Daoy (cell line): ENCODE data around the gene CD74. TPM values are rescaled to one million over a fixed set of nuclear protein-coding genes. Genes with fewer than 3 reads are reported as not detected.
A peak's percentile ranks its signal among the peaks of the same experiment; 100 is the strongest.

ENCODE experiments used
- DNase-seq: peaks from one replicate; pipeline ENCODE4 v3.0.0-alpha.2; 2015; ENCODE audit warnings: low read depth
- total RNA-seq: library from RNA; depleted of rRNA; stranded (reverse); fragments of >200 nt; shearing (Covaris generic); gene quantifications from 2 replicates; pipeline ENCODE4 v1.2.3, GENCODE V29; 2014

The CD74 gene
- total RNA-seq, 1 experiment from 2014 or later = not detected

DNA sequence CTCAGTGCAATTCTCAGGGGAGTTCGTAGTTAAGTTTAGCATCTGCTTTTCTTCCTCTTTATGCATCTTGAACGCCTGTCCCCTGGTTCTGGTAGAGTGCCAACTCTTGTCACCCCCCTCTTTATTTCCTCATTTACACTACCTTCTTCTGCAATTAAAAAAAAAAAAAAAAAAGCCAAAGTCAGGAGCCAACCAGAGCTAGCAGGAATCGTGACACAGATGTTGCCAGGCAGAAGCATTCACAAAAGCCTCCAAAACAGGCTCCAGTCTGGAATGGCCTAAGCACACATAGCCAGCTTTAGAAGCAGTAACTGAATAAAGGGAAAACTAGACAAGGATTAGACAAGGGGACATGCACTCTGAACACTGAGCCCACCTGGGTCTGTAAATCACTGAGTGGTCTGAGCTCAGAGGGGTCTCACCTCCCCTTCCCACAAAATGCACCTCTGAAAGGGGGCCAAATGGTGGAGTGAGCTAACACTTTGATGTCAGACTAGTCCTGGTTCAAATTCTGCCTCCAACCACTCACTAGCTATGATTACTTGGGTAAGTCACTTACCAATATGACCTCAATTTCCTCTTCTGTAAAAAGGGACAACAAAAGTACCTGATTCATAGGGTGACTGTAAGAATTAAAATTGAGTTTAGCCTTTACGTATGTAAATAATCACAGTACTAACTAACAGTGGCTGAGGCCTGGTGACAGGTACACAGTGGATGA, 2.0 kb downstream of the CD74 start:
- DNase-seq = peak; percentile 69

DNA sequence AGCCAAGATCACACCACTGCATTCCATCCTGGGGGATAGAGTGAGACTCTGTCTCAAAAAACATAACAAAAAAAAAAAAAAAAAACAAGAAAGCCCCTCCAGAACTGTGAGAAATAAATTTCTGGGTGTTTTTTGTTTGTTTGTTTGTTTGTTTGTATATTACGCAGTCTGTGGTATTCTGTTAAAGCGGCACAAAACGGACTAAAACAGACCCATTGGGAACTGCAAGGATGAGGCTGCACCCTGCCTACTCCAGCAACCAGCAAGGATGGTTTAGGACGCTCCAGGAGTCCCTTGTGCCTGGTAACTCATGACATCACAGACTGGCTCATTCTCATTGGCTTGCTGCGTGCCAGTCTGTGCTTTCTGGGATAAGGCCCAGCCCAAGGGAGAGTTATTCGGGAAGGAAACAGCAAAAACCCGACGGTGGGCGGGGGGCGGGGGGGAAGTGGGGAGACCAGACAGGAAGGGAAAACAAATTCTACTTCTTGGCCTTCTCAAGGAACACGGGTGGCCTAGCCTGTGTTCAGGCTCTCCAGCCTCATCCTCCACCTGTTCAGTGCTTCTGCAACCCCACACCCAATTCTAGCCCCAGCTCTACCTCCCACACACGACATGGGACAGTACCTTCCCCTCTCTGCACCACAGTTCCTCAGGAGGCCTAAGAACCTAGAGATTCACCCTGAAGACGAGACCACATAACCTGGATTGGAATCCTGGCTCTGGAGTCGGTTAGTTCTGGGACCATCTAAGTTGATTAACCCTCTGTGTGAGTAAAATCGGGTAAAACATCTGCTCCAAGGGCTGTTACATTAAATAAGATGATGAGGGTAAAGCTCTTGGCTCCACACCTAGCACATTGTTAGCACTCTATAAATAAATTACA, 2.8 kb downstream of the CD74 start:
- peak; percentile 90 for DNase-seq

DNA sequence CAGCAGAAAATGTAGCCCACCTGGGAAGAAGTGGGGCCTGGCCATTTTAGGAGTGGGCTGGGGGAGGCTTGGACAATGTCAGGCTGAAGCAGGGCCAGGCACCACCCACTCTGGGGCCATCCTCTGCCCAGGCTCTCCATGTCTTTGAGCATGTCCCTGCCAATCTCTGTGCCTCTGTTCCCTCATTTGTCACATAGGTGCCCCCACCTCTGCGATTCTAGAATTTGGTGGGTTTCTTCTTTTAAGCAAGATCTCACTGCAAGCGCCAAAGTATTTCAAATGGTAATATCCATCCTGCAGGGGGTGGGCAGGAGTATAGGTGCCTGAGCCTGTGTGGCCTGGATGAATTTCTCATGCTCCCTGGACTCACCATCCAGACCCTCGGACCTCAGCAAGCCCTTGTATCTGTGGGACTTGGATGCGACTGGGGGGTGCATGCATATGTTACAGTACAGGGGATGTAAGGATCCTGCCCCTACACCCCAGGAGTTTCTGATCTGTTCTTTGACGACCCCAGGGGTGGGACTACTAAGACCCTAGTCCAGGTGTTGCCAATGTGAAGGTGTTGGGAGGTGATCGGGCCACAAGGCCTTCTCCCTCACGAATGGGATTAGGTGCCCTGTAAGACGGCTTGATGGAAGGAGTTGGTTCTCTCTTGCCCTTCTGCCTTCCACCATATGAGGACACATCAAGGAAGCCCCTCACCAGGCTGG, 4.3 kb downstream of the CD74 start:
- DNase-seq = no peak

DNA sequence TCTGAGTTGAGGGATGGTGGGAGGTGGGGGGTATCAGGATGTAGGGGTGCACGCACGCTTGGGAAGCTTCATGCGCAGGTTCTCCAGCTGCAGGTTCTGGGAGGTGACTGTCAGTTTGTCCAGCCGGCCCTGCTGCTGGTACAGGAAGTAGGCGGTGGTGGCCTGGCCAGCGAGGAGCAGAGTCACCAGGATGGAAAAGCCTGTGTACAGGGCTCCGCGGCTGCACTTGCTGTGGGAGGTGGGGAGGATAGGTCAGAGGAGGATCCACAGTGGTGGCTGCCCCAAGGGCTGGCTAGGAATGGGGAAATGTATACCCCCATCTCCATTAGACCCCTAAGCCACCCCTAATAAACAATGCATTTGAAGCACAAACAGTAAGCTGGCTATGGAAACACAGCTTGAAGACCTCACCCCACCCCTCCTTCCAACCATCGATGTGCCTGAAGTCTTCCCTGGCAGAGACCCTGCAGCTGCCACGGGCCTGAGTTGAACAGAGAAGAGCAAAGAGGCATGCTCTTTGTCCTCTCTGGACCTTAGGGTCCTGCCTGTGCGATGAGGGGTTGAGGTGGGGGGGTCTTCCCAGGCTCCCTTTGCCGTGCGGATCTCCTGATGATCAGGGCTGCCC, 5.5 kb downstream of the CD74 start:
- no peak for DNase-seq

DNA sequence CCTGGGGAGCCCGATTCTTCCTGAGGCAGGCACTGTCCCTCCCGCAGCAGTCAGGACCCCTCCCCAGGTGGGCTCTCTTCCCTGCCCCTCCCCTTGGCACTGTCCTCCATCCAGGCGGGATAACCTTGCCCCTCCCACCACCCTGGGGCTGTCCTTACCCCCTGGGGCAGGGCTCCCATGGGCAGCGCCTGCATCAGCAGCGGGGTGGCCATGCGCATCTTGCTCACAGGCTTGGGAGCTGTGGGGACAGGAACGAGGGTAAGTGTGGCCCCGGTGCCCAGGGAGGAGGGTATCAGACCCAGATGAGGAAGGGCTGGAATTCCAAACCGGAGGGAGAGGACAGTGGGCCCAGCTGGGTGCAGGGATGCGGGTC, 6.0 kb downstream of the CD74 start:
- DNase-seq = no peak

DNA sequence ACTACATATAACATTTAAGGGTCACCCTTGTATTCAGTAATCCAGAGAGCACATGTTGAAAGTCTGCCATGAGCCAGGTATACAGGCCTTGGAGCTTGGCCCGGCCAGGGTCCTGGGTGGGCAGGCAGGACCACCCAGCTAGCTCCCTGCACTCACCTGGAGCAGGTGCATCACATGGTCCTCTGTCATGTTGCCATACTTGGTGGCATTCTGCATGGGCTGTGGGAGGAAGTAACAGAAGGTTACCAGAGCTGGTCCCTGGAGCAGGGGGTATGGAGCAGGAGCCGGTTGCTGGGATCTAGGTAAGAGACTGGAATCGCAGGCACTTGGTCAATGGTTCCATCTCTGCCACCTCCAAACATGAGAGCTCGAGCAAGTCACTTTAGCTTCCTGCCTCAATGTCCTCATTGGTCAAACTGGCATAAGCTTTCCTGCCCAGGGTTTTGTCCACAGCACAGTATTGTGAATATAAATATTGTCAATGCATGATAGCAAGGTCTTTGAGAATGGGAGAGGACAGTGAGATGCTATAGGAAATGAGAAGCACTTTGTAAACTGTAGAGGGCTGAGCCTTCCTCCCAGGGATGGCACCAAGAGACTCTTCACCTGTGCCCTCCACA, 6.5 kb downstream of the CD74 start:
- DNase-seq = no peak

DNA sequence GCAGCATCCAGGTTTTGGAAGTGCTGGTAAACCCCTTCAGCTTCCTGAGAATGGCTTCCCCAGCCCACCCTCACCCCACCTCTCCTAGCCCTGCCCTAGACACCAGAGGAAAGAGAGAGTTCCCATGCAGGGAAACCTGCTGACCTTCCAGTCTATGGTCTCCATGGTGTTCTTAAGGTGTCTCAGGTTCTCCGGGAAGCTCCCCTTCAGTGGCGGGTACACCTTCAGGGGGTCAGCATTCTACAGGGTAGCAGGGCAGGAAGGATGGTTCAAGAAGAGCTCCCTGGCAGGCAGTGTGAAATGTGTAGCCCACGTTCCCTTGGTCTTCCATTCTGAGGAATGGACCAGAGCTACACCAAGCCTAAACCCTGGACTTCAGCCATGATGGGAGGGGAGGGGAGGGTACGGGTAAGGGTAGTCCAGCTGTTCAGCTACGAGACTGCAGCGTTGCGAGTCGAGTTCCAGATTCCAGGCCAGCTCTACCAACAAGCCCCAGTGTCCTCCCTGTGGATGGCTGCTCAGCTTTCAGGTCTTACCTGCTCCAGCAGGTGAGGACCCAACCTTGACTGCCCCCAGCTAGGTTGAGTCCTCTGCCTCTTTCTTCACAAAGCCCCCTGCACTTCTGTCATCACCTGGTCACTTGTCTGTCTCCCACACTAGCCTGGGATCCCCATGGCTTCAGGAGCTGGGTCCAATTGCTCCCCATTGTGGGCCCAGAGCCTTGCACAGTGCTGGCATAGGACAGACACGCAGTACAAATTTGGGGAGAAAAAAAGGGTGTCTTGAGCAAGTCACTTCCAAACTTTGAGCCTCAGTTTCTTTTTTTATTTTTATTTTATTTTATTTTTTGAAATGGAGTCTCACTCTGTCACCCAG, 7.5 kb downstream of the CD74 start:
- DNase-seq = no peak

DNA sequence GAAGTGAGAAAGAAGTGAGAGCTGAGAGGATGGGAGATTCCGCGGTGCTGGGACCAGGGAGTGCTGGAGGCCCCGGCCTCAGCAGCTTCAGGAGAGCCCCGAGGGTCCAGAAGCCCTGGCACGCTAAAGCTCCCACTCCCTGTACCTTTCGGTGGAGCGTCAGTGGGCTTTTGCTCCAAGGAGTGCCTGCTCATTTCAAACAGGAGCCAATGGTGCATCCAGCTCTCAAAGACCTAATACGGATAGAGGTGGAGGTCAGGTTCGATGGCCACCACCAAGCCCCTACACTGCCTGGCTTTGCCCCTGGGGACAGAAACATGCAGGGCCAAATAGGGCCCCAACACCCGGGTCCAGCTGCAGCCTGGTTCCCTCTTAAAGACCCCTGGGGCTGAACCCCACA, 8.2 kb downstream of the CD74 start:
- no peak for DNase-seq

DNA sequence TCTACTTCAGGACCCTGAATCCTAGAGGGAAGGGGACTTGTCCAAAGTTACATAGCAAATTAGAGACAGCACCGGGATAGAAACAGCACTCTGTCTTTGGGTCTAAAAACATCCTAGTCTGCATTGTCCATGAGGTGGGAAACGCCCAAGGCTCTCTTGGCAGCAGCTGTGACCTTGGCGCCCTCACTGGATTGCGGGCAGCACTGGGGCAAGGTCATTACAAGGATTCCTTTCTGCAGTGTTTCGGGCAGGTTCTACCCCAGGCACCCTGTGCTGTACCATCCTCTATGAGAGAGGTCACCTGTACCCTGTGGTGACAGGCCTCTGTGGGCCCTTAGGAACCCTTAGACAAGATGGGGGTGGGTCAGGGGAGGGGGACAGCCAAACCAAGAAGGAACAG, 8.6 kb downstream of the CD74 start:
- no peak for DNase-seq

DNA sequence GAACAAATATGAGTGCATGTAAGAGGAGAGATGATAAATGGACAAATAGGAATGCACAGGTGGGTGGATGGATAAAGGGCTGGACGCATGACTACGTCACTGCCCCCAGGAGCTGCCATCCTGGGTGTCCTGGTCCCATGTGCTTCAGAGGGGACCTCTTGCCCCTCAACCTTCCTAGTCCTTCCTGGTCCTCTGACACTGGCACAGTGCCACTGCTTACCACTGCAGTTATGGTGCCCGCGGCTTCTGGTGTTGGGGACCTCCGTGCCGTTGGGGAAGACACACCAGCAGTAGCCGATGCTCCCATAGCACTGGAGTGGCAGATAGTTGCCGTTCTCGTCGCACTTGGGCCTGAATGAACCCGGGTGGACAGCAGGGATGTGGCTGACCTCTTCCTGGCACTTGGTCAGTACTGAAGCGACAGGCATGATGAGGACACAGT, 9.8 kb downstream of the CD74 start:
- DNase-seq = no peak

DNA sequence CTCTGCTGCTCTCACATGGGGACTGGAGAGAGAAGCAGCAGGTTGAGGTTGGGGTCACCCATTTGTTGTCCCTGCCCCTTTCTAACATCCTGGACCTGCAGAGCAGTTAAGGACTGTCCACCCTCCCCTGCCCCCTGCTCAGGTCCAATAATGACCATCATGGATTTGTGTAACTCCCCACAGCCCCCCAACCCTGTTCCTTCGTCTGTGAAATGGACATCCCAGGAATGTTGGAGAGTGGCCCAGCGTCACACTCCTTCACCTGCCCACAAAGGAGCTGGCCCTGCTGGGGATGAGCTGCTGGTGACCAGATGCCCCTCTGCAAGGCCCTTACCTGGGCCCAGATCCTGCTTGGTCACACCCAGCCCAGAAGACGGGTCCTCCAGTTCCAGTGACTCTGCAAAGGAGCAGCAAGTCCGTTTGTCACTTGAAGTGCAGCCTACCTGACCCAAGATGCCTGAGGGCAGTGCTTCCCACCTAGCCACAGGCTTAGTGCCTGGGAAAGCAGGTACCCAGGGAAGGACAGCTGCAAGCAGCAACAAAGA, 10.4 kb downstream of the CD74 start:
- DNase-seq = no peak

DNA sequence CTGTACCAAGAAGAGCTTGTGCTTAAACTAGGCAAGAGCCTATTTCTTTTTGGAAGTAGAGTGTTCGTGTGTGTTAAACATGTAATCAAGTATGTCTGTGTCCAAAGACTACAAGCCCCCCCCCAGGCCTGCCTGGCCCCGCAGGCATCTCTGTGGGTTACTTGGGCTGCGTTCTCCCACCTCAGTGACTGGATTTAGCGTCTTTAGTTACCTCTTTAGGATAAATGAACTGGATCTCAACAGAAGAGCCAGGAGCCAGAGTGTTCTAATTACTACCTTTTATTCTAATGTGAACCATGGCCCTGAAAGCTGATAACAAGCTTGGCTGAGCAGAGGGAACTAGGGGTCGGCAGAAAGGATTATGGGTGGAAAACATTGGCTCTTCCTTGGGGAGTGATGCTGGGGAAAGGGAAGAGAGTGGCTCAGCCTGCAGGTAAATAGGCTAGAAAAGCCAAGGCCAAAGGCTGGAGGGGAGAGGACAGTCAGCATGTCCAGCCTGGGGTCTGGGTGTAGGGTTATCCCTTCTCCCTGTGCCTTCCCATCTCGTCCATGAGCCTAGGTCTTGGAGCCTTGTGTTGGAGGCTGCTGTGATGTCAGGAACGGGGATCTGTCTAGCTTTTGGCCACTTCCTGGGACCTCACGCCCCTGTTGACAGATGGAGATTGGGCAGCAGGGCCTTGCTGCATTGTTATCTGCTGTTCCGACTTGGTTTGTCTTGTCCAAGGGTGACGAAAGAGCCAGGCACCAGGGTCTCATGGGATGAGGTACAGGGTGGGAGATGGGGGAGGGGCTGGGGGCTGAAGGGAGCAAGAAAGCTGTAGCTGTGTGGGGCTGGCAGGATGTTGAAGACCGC, 11.1 kb downstream of the CD74 start:
- no peak for DNase-seq

DNA sequence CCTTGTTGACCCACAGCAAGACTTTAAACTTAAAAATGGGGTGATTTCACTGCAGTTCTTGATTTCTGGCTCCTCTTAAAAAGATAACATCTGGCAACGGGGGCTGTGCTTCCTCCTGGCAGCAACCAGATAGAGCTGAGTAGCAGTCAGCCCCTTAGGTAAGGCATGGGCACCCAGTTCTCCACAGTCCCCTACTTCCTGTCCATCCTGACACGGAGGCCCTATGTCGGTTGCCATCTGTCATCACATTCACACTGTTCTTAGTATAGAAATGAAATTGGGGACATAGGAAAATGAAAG, 11.7 kb downstream of the CD74 start:
- no peak for DNase-seq

DNA sequence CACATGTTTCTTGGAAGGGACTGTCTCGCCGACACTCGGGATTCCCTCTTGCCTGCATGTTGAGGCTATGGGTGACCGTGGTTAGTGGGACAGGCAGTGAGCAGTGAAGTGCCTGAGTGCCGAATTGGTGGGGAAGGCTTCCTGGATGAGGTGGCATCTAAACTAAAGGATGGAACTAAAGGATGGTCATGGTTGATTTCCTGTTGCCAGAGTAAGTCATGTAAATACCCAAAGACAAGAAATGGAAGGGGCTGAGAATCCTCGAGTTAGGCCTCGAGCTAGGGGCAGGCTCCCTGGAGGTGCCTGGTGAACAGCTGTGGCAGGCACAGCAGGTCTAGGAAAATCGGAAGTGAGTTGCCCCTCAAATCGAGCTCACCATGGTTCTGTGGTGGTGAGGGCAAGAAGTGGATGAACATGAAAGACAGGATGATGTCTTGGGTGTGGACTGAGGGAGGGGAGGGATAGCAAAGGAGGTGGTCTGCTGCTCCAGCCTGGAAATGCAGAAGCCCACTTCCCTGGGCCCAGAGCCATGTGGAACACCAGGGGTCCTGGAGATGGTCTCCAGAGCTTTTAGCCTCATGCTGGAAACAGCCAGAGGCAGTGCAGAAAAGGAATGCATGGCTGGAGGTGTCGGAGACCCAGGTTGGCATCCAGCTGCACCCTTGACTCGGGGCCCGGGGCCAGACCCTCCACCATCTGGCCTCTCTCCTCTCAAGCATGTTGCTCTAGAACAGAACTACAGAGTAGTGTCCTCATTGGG, 12.2 kb downstream of the CD74 start:
- DNase-seq = no peak

DNA sequence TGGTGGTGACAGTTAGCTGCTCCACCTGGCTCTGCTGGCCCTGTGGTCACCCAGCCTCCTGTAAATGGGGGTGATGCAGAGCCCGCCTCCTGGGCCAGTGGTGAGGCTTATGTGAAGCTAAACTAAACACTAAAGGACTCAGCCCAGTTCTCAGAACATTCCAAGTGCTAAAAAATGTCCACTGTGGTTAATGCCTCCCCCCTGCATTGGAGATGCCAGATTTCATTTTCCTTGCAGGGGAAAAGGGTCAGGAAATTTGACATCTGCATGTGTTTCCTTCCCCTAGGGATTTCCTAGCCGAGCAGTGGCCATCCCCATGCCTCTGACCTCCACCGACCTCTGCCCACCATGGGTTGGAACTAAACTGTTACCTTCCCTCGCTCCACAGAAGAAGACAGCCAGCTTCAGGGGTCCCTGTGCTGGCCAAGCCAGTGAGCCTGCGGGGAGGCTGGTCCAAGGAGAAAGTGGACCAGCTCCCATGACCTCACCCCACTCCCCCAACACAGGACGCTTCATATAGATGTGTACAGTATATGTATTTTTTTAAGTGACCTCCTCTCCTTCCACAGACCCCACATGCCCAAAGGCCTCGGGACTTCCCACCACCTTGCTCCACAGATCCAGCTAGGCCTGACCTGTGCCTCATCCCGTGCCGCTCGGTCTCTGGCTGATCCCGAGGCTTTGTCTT, 13.0 kb downstream of the CD74 start:
- DNase-seq = no peak

DNA sequence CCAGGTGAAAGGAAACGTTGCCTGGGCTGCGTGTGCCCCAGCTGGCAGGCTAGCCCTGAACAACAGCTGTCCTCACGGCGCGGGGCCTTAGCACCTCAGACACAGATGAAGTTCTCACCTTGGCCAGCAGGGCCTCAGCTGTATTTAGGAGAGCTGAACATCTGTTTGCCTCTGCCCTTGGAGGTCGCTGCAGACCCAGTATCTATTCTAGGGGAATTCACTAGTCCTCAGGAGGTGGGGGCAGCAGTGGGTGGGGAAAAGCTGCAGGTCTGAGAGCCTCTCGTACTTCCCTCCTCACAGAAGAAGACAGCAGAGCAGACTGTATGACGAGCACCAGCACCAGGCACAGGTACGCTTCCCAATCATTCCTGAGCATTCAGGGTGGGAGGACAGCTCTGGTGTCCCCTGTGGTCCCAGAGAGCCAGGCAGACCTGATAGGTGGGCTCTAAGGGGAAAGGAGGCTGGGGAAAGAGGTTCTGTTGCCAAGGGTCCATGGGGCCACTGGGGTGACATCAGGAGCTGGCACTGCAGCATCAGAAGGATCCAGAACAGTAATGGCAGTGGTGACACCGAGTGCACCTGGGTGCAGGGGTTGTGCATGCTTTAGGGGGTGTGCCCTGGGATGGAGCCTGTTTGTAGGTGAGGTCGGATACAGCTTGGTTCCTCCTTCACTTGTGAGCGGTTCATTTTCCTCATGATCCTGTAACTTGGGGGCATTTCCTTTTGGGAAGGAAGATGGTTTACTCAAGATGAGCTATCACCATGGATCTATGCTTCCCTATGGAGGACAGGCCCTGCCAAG, 13.8 kb downstream of the CD74 start:
- no peak for DNase-seq
